NCI-H187 treated with DMSO at 0.1 percent for 48 hours (cell line): ENCODE data around the gene PTCD2.
A peak's percentile ranks its signal among the peaks of the same experiment; 100 is the strongest.

Experiments
- DNase-seq: peaks from one replicate; lab custom pipeline; 2025; lab: John Stamatoyannopoulos, UW

The PTCD2 gene, protein sequence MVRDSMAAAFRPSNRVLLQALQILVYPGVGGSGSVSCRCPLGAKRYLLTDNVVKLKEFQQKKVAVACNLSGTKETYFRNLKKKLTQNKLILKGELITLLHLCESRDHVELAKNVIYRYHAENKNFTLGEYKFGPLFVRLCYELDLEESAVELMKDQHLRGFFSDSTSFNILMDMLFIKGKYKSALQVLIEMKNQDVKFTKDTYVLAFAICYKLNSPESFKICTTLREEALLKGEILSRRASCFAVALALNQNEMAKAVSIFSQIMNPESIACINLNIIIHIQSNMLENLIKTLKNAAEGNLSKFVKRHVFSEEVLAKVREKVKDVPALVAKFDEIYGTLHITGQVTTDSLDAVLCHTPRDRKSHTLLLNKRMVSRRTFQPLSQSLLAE

DNA sequence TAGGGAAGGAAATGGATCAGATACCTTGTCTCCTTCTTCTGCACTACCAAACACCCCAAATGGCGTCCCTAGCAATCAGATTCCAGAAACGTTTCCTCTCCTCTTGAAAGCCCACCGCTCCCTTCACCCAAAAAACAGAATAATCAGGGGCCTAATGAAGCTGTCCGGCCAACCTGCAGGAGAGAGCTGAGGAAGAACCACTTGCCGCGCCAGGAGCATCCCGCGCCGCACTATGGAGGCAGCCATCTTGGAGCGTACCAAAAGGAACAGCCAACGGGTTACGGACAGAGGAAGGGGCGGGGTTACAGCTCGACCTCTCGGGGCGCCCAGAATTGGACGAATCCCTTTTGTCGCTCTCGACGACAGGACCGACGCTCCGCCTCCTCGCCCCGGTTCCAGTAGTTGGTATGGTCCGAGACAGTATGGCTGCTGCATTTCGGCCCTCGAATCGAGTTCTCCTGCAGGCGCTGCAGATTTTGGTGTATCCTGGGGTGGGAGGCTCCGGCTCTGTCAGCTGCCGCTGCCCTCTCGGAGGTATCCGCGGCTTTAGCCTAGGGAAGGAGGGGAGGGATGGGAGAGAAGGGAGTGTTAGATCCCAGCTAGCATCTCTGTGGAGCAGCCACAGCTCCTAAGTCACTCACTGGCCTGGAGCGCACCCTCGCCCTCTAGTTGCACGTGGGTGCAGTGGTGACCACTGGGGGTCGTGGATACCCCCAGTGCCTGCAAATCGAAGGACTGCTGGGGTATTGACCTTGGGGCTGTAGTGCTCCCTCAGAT, at the start of gene PTCD2, which contains the start of gene MRPS27:
Gene PTCD2 (plus strand): TSS at position 398 of the 777 bp plus-strand sequence. CDS start 10 bp downstream, at position 408.
Gene MRPS27 (minus strand): TSS at position 265 of the 777 bp plus-strand sequence. CDS start 19 bp downstream, at position 246.
- DNase-seq: peak; percentile 92

DNA sequence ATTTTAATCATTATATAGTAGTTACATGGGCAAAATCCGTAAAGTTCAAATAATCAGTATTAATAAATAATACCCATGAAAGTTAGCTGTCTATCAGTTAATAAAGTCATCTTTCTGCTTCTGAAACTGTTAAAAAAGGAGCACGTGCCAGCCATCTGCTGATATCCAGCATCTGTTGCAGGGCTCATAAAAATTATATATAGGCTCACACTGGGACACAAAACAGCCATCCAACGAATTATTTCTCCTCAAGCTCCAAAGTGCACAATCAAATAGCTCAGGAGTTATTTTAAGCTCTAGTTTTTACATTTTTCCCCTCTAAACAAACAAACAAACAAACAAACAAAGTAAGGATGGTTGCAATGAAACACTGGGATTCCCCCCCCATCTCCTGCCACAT, 48.5 kb upstream of the PTCD2 start:
- DNase-seq: no peak

- no peak for DNase-seq
Measured at GRCh38 chr5:72272398-72272797, 47.8 kb upstream of the PTCD2 start.

DNA sequence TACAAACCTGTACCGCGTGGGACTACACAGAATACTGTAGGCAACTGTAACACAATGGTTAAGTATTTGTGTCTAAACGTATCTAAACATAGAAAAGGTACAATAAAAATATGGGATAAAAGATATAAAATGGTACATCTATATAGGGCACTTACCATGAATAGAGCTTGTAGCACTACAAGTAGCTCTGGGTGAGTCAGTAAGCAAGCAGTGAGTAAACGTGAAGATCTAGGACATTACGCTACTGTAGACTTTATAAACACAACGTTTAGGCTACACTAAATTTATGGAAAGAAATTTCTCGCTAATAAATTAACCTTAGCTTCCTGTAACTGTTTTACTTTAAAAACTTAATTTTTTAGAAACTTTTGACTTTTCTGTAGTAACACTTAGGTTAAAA, 46.6 kb upstream of the PTCD2 start:
- no peak for DNase-seq

GRCh38 chr5:72276219-72276752, 43.9 kb upstream of the PTCD2 start:
- no peak for DNase-seq

- no peak for DNase-seq
Measured at GRCh38 chr5:72280581-72281069, 39.5 kb upstream of the PTCD2 start.

GRCh38 chr5:72281430-72281763, 38.8 kb upstream of the PTCD2 start:
- DNase-seq: no peak

DNA sequence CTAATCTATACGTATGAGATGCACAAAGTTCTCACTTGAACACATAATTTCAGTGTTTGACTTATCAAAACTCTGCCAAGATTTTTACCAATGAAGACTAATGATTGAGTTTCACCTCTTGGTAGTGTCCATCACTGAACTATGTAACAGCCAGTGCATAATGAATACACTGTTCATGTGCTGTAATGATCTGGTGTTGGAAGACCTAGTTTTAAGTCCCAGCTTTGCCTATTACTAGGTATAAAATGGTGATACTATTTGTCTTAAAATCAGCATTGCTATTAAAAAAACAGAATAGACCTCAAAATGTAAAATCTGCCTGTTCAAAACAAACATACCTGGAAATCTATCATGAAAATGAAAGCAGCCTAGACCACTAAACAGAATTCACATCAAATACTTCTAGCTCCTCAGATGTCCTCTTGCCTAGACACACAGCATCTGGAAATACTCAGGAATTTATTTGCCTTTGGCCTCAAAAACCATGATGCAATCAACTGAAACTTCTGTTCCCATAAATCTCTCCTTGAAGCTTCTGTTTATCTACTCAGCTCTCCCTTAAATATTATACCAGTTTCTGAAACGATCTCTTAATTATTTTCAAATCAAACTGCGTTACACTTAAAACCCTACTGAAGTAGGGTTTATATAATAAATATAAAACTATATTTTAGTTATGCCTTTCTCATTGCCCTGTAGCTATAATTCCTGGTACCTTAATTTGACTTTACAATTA, 38.2 kb upstream of the PTCD2 start:
- DNase-seq: no peak

GRCh38 chr5:72282878-72283277, 37.3 kb upstream of the PTCD2 start:
- DNase-seq: no peak

DNA sequence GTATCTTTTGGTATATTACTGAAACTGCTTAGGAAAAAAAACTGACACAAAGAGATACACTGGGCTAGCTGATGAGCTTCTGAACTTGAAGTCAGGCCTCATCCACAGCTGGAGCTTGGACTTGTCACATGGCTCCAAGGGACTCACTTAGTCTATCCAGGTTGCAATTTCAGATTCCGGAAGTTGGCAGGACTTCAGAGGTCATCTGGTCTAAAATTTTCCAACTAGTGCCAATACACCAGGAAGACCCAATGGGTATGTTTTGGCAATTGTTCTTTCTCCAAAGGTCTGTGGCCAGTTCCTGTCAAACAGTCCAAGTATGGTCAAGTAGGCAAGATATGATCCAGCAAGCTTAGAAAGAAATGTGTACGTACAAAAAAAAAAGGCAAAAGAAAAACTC, 36.8 kb upstream of the PTCD2 start:
- no peak for DNase-seq

DNA sequence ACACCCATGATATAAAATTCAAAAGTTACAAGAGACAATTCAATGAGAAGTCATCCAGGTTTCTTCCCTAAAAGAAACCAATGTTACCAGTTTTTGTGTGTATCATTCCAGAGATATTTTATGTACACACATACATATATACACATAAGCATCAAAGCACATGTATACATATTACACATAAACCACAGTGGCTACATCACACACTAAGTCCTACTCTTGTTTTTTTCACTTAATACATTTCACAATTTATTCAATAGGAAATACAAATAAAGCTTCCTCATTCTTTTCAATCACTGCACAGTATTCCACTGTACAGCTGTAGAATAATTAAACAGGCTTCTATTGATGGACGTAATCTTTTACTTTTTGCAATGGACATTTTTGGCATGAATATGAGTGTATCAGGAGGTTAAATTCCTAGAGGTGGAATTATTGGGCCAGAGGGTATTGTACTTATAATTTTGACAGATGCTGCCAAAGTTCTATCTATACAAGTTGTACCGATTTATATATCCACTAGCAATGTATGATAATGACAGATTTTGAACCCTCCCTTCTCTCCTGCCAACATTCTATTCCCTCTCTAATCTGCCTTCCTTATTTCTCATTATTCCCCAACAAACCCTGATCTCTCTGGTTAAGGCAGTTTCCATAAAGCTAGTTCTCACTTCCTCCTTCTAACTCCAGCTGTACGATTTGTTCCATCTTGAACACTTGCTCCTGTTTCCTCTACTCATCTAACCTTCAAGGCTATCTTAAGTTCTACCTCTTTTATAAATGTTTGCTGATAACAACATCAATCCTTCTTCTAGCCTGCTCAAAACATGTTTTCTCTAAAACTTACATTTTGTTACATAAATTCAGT, 35.4 kb upstream of the PTCD2 start:
- no peak for DNase-seq

- no peak for DNase-seq
Measured at GRCh38 chr5:72285424-72285821, 34.8 kb upstream of the PTCD2 start.

DNA sequence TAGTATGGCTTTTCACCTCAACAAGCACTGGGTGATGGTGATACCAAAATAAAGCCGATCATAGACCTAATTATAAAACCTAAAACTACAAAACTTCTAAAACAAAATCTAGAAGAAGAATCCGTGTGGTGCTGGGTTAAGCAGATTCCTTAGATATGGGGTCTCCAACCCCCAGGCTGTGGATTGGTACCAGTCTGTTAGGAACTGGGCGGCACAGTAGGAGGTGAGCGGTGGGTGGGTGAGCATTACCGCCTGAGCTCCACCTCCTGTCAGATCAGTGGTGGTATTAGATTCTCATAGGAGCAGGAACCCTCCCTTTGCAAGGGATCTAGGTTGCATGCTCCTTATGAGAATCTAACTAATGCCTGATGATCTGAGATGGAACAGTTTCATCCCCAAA, 33.4 kb upstream of the PTCD2 start:
- DNase-seq: no peak

GRCh38 chr5:72288924-72289323, 31.2 kb upstream of the PTCD2 start:
- DNase-seq: no peak

DNA sequence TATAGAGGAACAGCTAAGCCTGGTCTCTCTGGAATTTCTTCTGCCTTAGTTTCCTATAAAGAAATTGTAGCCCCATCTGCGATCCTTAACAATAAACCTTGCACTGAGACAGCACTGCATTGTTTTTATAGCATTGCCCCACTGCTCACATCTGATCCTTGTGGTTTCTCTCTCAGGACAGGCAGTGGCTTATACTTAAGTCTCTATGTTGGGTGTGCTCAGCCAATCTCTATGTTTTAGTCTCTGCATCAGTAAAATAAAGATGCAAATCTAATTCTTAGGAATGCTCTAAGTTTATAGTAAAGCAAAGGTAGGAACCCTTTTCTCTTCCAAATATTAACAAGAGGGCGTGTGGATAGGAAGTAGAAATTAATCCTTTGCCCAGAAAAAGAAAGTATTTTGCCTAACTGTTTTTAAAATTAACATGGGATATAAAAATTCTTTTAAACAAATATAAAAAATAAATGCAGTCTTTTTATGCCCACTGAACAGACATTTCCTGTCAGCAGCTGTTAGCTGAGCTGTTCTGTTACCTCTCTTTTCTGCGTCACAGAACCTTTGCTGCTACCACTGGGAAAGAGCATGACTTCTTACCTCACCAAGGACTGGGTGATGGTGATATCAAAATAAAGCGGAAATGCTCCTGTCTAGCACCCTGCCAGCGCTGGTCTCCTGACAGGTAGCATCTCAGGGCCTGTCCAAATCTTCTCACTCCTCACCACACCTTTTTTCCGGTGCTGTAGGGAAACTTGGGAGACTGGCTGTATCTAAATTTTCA, 29.6 kb upstream of the PTCD2 start:
- DNase-seq: no peak

GRCh38 chr5:72291601-72292000, 28.6 kb upstream of the PTCD2 start:
- DNase-seq: no peak

DNA sequence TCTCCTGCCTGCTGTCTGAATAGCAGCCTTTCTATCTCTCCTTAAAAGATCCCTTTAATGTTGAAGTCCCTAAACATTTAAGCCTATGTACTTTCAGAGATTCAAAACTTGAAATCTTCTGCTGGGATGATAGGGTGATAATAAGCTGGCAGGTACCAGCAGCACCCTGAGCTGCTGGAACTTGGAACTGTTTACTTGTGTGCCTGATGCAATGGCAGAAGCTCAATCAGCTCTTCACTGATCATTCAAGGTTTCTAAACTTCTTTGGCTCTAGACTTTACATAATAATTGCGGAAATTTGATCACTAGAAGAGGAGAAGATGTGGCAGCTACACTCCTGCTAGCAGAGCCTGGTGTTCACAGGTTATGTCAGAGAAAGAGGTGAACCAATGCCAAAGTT, 27.8 kb upstream of the PTCD2 start:
- no peak for DNase-seq

GRCh38 chr5:72293495-72294055, 26.6 kb upstream of the PTCD2 start:
- DNase-seq: no peak

DNA sequence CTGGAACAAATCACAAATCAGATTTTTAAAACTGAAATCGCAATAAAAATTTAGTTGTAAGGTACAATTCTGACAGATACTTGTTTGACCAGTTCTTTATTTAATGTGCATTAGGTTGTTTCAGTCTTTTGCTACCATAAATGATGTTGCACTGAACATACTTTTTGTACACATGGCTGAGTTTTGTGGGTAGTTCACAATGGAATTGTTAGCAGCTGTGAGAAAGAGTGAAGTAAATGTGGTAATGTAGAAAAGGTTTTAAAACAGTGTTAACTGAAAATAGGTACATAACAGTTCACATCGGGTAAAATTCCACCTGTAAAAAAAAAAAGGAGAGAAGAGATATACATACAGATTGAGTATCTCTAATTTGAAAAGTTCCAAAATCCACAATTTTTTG, 25.7 kb upstream of the PTCD2 start:
- no peak for DNase-seq

- no peak for DNase-seq
Measured at GRCh38 chr5:72295539-72295938, 24.6 kb upstream of the PTCD2 start.
